ENCODE measurements around the gene CACNA2D4. TPM values are rescaled to one million over a fixed set of nuclear protein-coding genes. Genes with fewer than 3 reads are reported as not detected.

CACNA2D4 gene
- polyA plus RNA-seq, 10 donors, result 1.3 to 4.4 (median 2.2) TPM

GRCh38 chr12:1779783-1780182, 138.7 kb downstream of the CACNA2D4 start:
- DNase-seq, result peak in 1 of 3 donors; percentile 12

GRCh38 chr12:1778911-1779310, 139.5 kb downstream of the CACNA2D4 start:
- DNase-seq, result no peak

DNA sequence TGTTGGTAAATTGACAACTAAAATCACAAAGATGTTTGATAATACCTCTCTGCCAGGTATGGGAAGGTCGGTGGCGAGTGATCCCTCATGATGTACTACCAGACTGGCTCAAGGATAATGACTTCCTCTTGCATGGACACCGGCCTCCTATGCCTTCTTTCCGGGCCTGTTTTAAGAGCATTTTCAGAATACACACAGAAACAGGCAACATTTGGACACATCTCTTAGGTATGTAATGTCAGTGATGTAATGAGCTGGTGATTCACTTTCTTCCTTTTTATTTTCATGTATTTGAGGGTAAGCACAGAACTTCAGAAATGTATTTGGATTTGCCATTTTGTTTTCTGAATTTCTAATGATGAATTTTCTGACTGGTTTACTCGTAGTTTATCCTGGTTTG, 140.7 kb downstream of the CACNA2D4 start:
- DNase-seq, result peak in 1 of 3 donors; percentile 44

- DNase-seq, result peak in 2 of 3 donors; percentile 3 to 70
These were observed 142.1 kb downstream of the CACNA2D4 start for GRCh38 chr12:1776170-1776921.

GRCh38 chr12:1773937-1774655, 144.4 kb downstream of the CACNA2D4 start:
- no peak for DNase-seq

- DNase-seq, result no peak
These were observed 148.5 kb downstream of the CACNA2D4 start for GRCh38 chr12:1769809-1770494.

- no peak for DNase-seq
These were observed 149.8 kb downstream of the CACNA2D4 start for GRCh38 chr12:1768615-1769014.

- DNase-seq, result no peak
These were observed 150.9 kb downstream of the CACNA2D4 start for GRCh38 chr12:1767407-1768090.

DNA sequence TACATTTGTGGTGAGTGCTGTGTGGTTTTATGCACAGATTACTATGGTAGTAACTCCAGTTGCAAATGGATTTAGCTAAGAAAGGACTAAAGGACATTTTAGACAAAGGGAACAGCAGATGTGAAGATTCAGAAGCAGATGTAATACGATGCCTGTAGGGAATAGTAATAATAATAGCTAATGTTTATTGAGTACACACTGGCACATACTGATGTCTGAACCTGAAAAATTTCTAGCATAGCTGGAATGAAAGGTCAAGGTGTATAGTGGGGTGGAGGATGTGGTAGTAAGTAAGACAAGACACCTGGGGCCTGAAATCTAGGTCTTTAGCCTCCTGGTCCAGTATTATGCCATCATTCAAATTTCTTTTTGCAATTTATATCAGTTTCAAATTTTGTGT, 152.3 kb downstream of the CACNA2D4 start:
- DNase-seq, result no peak

DNA sequence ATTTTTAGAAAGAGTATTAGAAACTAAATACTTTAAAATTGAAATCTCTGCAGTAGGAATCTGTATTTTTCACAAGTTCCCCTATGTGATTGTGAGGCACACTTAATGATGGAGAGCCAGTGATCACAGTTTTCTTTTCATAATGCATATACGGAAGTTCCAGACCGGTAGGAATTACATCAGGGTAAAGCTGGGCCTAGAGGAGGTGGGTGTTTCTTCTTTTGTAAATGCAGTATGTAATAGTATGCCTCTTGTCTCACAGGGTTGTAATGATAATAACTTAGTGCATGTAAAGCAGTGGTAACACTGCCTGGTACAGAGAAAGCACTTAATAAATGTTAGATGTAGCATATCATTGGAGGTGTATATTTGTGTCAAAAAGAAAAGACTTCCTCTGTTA, 155.3 kb downstream of the CACNA2D4 start:
- no peak for DNase-seq

GRCh38 chr12:1761857-1762256, 156.6 kb downstream of the CACNA2D4 start:
- no peak for DNase-seq

DNA sequence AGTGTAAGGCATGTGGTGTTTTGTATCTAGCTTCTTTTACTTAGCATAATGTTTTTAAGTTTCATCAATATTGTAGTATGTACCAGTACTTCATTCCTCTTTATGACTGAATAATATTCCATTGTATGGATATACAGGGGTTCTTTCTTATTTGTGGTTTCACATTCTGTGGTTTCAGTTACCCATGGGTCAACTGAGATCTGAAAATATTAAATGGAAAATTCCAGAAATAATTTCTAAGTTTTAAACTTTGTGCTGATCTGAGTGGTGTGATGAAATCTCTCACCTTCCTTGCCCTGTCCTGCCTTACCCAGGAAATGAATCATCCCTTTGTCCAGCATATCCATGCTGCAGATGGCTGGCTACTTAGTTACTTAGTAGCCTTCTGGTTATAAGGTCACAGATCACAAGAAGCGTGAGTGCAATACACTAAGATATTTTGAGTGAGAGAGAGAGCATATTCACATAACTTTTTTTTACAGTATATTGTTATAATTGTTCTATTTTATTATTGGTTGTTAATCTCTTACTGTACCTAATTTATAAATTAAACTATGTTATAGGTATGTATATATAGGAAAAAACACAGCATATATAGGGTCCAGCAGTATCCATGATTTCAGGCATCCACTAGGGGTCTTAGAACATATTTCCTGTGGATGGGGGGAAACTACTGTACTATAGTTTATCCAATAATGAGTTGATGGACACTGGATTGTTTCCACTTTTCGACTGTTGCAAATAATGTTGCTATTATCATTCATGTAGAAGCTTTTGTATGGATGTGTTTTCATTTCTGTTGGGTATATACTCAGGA, 157.7 kb downstream of the CACNA2D4 start:
- no peak for DNase-seq

DNA sequence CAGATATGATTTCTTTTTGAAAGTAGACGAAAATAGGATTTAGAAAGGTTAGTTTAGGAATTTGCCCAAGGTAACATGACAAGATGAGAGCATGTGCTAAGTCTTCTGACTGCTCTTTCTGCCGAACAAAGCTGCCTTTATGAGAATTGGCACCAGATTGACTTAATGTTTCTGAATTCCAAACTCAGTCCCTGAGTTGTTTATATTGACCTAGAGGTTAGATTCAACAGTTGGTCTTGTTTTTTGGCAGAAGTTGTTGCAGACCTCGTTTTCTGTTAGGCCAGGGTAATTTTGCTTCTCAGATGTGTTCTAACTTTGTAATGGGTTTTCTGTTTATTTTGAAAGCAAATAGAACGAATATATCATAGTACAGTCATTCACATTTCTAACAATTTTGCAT, 159.6 kb downstream of the CACNA2D4 start:
- DNase-seq, result no peak

GRCh38 chr12:1758376-1758775, 160.1 kb downstream of the CACNA2D4 start:
- DNase-seq, result no peak

DNA sequence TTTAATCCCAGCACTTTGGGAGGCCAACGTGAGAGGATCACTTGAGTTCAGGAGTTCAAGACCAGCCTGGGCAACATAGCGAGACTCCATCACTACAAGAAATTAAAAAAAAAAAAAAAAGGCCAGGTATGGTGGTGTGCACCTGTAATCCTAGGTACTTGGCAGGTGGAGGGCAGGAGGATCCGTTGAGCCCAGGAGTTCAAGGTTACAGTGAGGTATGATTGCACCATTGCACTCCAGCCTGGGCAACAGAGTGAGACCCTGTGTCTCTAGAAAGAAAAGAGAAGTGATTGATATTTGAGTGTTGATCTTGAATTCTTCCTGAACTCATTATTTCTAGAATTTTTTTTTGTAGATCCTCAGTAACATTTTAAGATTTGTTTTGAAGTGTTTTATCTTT, 168.2 kb downstream of the CACNA2D4 start:
- DNase-seq, result no peak

DNA sequence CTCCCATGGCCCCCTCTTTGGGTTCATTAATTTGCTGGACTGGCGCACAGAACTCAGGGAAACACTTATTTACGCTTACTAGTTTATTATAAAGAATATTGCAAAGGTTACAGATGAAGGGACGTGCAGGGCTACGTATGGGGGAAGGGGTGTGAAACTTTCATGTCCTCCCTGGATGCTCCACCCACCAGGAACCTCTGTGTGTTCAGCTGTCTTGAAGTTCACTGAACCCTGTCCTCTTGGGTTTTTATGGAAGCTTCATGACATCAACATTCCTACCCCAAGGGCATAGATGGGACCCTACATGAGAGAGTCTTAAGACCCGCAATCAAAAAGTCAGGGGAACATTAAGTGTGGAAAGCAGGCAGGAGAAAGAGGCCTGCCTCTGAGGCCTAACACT, 169.4 kb downstream of the CACNA2D4 start:
- DNase-seq, result no peak

DNA sequence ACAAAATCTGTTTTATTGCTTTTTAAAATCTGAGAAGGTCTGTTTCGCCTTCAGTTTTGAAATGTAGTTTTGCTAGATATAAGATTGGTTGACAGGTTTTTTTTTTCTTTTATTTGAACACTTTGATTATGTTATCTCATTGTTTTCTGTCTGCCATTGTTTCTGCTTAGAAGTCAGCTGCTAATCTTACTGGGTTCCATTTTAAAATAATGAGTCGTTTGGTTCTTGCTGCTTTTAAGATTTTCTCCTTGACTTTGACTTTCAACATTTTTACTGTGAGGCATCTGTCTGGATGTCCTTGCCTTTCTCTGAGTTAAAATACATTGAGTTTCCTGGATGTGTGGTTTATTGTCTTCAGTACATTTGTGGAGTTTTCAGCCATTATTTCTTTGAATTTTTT, 170.8 kb downstream of the CACNA2D4 start:
- DNase-seq, result no peak

DNA sequence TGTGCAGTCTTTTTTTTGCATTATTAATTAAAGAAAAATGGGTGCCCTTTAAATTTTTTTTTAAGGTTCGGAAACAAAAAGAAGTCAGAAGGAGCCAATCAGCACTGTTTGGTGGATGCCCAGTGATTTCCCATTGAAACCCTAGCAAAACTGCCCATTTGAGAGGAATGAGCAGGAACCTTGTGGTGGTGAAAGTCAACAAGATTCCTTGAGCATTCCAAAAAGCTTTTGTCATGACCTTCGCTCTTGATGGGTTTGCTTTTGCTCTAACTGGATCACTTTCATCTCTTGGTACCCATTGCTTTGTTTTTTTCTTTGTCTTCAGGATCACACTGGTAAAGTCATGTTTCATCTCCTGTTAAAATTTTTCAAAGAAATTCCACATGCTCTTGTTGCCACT, 173.5 kb downstream of the CACNA2D4 start:
- no peak for DNase-seq

All from muscle of back (tissue), 11 donors.